GM12801 (cell line): Measurements from ENCODE around the gene MRGPRE.

ENCODE experiments used
- TF ChIP-seq, protein P1 (sequence below): IDR thresholded peaks from one replicate; pipeline ENCODE4 v1.5.1; 2011; ENCODE audit warnings: control low read depth; ENCODE audit not compliant: insufficient read length; ENCODE audit errors: extremely low read depth

Gene MRGPRE

DNA sequence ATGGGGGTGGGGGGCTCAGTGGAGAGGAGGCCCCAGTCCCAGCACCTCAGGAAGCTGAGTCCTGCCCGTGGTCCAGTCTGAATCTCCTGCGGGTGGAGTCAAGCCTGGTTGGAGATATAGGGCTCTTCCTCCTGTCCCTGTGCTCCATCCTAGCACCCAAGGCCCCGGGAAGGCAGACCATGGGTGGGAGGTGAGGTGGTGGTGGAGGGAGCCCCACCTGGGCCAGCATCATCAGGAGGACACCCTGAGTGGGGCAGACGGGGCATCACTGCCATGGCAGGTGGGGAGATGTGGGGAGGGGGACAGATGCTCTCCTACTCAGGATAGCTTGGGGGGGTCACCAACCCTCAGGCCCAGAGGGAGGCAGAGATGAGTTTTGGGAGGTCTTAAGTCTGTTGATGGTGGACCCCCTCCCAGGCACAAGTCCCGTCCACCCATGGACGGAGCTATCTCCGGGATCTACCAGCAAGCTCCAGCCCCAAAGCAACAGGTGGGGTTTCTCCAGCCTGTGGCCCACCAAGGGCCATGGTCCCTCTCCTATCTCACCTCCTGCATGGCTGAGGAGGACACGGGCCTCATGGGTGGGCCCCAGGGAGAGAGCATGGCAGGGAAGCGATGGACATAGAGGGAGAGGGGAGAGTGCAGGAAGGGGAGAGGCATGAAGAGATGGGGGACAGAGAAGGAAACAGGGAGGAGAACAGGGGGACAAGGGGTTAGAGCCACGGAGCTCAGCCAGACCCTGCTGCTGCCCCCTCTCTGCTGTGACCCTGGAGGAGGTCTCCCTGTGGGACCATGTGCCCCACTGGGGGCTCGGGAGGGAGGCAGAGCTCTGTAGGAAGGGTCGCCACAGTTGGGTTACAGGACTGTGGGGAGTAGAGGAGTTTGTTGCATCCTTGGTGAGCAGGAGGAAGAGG, 1.3 kb downstream of the MRGPRE start:
- TF ChIP-seq, protein P1, sequence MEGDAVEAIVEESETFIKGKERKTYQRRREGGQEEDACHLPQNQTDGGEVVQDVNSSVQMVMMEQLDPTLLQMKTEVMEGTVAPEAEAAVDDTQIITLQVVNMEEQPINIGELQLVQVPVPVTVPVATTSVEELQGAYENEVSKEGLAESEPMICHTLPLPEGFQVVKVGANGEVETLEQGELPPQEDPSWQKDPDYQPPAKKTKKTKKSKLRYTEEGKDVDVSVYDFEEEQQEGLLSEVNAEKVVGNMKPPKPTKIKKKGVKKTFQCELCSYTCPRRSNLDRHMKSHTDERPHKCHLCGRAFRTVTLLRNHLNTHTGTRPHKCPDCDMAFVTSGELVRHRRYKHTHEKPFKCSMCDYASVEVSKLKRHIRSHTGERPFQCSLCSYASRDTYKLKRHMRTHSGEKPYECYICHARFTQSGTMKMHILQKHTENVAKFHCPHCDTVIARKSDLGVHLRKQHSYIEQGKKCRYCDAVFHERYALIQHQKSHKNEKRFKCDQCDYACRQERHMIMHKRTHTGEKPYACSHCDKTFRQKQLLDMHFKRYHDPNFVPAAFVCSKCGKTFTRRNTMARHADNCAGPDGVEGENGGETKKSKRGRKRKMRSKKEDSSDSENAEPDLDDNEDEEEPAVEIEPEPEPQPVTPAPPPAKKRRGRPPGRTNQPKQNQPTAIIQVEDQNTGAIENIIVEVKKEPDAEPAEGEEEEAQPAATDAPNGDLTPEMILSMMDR = no peak

DNA sequence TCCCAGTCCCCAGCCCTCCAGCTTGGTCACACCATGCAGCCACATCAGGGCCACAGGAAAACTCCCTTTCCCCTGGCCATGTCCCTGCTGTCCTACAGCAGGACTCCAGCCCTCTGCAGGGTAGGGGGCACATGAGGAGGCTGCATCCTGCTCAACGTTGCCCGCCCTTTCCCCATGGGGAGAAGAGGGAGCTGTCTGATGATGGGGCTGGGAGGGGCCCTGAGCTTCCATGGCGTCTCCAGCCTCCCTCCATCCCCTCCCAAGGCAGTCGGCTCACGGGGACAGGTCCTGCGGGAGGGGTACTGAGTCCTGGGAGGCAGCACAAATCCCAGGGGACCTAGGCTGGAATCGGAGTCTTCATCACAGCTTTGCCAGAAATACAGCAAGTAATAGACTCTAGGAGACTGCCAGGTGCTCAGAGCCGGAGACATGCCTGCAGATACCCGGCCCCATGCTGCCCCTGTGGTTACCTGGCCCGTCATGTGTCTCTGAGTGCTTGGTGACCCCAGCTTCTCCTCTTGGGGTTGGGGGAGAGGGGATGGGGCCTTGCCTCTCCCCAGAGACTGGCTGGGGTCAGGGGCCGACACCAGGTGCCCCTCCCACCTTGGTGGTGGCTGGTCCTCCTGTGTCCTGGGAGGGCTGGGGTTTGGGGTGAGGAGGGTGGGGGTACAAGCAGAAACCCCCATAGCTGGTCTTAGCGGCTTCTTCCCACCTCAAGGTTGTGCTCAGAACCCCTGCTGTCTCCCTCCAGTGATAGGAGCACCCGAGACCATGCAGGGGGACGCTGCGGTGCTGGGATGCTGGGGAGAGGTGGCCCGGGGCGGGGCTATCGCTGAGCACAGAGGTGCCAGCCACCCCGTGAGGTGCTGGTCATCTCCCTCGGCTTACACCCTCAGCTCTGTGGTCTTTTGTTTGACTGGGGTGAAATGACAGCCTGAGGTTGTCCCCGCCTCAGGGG, 2.3 kb downstream of the MRGPRE start:
- TF ChIP-seq, protein P1 = no peak

DNA sequence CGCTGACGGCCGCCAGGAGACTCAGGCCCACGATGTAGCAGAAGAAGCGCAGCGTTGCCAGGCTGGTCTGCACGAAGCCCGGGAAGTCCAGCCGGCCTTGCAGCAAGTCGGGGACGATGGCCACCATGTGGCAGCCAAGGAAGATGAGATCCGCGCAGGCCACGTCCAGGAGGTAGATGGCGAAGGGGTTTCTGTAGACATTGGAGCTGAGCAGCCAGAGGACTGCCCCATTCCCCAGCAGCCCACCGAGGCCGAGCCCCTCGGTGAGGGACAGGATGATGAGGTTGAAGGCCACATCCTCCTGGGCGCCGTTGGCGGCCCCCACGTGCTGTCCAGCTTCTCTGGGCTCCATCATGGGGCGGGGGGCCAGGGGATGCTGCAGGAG, 3.8 kb downstream of the MRGPRE start:
- TF ChIP-seq, protein P1 = no peak

DNA sequence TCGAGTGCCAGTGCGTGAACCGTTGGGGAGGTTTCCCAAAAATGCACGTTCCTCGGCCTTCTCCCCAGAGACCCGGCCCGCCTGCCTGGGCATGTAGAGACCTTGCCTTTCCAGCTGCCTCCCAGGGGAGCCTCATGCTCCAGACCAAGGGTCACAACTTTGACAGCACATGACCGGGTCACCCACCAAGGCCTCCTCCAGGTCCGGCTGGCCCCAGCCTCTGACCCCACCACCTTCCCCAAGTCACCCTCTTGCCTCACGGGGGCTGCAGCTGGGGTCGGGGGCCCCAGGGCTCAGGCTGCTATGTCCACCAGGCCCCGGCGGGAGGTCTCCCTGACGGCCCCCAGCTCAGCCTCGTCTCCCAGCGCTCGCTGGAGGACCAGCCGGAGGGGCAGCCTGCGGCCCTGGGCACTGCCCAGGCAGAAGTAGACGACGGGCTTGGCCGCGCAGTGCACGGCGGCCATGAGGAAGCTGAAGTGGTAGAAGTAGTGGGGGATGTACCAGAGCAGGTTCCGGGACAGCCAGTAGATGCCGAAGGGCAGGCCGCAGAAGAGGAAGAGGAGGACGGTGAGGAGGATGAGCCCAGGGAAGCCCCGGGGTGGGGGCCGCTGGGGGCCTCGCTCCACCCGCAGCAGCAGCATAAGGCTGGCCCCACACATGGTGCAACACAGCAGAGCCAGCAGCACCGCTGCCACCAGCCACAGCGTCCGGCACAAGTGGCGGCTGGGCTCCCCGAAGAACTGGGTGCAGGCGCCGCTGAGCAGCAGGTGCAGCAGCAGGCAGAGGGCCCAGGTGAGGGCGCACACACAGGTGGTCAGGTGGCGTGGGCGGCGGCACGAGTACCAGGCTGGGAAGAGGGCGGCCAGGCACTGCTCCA, 4.4 kb downstream of the MRGPRE start:
- TF ChIP-seq, protein P1 = no peak

DNA sequence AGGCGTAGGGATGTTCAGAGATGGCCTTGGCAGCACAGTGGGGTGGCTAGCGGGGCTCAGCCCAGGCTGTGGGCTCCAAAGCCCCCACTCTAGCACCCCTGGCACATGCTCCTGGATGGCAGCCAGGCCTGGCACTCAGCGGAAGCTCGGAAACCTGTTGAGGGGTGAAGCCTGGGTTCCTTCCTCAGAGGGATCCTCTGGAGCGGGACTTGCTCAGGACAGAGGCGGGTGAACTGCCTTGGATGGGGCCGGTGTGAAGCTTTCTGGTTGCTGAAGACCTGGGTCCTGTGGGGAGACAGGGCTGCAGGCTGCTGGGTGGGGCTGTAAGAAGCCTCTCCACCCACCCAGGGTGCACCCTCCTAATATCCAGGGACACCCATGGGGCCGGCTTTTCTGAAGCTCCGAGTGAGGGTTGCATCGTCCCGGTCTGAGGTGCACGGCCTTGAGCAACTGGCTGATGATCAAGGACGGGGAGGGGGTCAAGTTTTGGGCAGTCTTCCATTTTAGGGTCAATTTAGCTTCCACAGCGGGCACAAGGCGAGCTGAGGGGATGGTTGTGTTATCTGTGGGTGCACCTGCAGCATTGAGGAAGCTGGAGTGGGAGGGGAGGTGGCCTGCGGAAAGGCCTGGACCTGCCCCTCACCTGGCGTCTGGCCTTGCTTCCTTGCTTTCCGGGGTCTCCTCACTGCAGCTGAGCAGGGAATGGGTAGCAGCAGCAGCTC, 5.2 kb downstream of the MRGPRE start:
- TF ChIP-seq, protein P1 = no peak

DNA sequence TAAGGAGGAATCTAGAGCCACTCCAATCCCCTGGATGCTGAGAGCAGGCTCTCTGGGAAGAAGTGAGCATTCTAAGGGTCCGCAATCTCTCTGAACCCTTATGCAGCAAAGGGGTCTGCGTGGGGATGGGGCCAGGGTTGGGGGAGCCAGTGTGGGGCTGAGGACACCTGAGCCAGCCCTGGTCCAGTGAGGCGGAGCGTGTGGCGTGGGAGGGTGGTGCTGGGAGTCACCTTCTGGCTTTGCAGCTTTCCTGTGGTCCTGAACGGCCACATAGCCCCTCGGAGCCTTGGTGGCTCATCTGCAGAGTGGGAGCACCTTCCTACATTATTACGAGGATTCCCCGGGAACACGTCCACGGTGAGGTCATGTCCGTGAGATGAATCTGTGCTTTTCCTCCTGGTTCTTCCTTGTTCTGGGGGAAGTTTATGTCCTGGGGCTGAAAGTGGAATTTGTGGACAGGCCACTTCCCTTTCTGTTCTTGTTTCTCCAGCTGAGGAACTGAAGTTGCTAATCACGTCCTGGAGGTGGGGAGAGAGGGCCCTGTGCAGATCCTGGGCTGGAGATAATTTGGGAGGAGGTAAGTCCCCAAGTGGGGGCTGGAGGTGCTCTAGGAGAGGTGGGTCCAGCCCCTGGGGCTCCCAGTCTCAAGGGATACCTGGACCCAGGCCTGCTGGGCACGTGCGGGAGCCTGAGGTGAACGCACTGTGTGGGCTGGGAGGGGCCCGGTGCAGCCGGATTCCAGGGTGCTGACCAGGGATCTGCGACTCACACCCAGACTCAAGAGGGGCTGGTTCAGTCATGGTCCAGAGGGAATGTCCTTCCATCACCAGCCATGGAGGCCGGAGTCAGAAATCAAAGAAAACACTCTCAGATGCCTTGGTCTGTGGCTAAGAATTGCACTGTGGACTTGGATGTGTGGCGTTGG, 6.1 kb downstream of the MRGPRE start:
- TF ChIP-seq, protein P1 = no peak
